SK-N-SH treated with all-trans-retinoic acid at 6 μM for 48 hours (cell line): ENCODE results near the gene NUMA1.

Source experiments
- ATAC-seq: fragments of 200-7000 bp; cut with Tn5 transposase; 3 replicates; pipeline ENCODE4 v1.9.1; 2020; ENCODE audit warnings: mild to moderate bottlenecking, moderate library complexity
- BACH2 ChIP-seq: fragments of 250-450 bp; sonication (Bioruptor Pico); IDR thresholded peaks from 2 replicates; pipeline ENCODE4 v1.9.0; 2021; ENCODE audit warnings: mild to moderate bottlenecking, borderline replicate concordance
- CSDC2 ChIP-seq: fragments of 250-450 bp; sonication (Bioruptor Pico); IDR thresholded peaks from 2 replicates; pipeline ENCODE4 v1.5.0; 2020; ENCODE audit warnings: mild to moderate bottlenecking, moderate library complexity
- GLIS3 ChIP-seq: fragments of 250-450 bp; sonication (Bioruptor Pico); IDR thresholded peaks from 2 replicates; pipeline ENCODE4 v1.5.0; 2020; ENCODE audit warnings: mild to moderate bottlenecking, moderate library complexity
- OSR1 ChIP-seq: fragments of 250-450 bp; sonication (Bioruptor Pico); IDR thresholded peaks from 2 replicates; pipeline ENCODE4 v1.8.0; 2022; ENCODE audit warnings: moderate library complexity, mild to moderate bottlenecking, inconsistent platforms
- PPARA ChIP-seq: fragments of 250-450 bp; sonication (Bioruptor Pico); IDR thresholded peaks from 2 replicates; pipeline ENCODE4 v1.5.0; 2020; ENCODE audit warnings: mild to moderate bottlenecking, borderline replicate concordance
- RARB ChIP-seq: fragments of 250-450 bp; sonication (Bioruptor Pico); IDR thresholded peaks from 2 replicates; pipeline ENCODE4 v1.8.0; 2021; ENCODE audit warnings: mild to moderate bottlenecking, moderate library complexity
- SNAI2 ChIP-seq: fragments of 250-450 bp; sonication (Bioruptor Pico); IDR thresholded peaks from 2 replicates; pipeline ENCODE4 v1.5.0; 2020; ENCODE audit warnings: mild to moderate bottlenecking, moderate library complexity
- TCF4 ChIP-seq: fragments of 250-450 bp; sonication (Bioruptor Pico); IDR thresholded peaks from 2 replicates; pipeline ENCODE4 v1.8.0; 2021; ENCODE audit warnings: mild to moderate bottlenecking, moderate library complexity, borderline replicate concordance
- ZC3H10 ChIP-seq: fragments of 250-450 bp; sonication (Bioruptor Pico); IDR thresholded peaks from 2 replicates; pipeline ENCODE4 v1.5.1; 2021; ENCODE audit warnings: mild to moderate bottlenecking, moderate library complexity
- ZFP3 ChIP-seq: fragments of 250-450 bp; sonication (Bioruptor Pico); IDR thresholded peaks from 2 replicates; pipeline ENCODE4 v1.5.0; 2020; ENCODE audit warnings: mild to moderate bottlenecking, moderate library complexity
- ZFP30 ChIP-seq: fragments of 450-650 bp; formaldehyde crosslinking; IDR thresholded peaks from 2 replicates; pipeline ENCODE4 v1.5.0; 2022; ENCODE audit warnings: mild to moderate bottlenecking, moderate library complexity
- ZNF565 ChIP-seq: fragments of 450-650 bp; formaldehyde crosslinking; conservative IDR thresholded peaks from 2 replicates; pipeline ENCODE4 v1.5.0; 2020; ENCODE audit warnings: low read depth, mild to moderate bottlenecking, moderate library complexity
- ZNF70 ChIP-seq: fragments of 450-650 bp; formaldehyde crosslinking; IDR thresholded peaks from 2 replicates; pipeline ENCODE4 v1.5.0; 2020; ENCODE audit warnings: mild to moderate bottlenecking, moderate library complexity
- ZNF8 ChIP-seq: fragments of 450-650 bp; formaldehyde crosslinking; IDR thresholded peaks from 2 replicates; pipeline ENCODE4 v1.5.0; 2020; ENCODE audit warnings: mild to moderate bottlenecking, moderate library complexity
- TF ChIP-seq, protein P1 (sequence below): fragments of 250-450 bp; sonication (Bioruptor Pico); IDR thresholded peaks from 2 replicates; pipeline ENCODE4 v1.8.0; 2021; ENCODE audit warnings: low read depth, mild to moderate bottlenecking, moderate library complexity, borderline replicate concordance
- TF ChIP-seq, protein P2 (sequence below): fragments of 250-450 bp; sonication (Bioruptor Pico); IDR thresholded peaks from 2 replicates; pipeline ENCODE4 v1.5.0; 2020; ENCODE audit warnings: mild to moderate bottlenecking, moderate library complexity
- TF ChIP-seq, protein P3 (sequence below): fragments of 250-450 bp; sonication (Bioruptor Pico); IDR thresholded peaks from 2 replicates; pipeline ENCODE4 v1.8.0; 2020; ENCODE audit warnings: mild to moderate bottlenecking, moderate library complexity, borderline replicate concordance
- TF ChIP-seq, protein P4 (sequence below): fragments of 250-450 bp; sonication (Bioruptor Pico); IDR thresholded peaks from 2 replicates; pipeline ENCODE4 v1.5.1; 2021; ENCODE audit warnings: mild to moderate bottlenecking, moderate library complexity

Gene NUMA1

DNA sequence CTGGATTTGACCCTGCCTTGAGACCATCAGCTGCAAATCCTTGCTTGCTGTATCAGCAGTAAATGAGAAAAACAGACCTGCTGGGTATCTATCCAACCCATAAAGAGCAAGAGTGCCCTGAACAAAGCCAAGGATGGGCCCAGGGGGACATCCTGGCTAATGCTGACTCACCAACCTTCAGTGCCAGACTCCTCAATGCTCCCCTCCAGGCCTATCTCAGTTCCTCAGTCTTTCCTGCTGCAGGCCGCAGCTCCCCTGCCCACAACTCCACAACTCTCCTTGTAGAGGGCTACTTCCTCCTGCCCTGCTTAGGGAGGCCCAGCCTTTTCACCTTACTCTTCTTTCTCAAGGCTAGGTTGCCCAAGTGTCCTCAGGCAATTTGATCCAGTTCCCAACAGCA lies 20.1 kb upstream of the NUMA1 start (continued):
- TF ChIP-seq, protein P1, sequence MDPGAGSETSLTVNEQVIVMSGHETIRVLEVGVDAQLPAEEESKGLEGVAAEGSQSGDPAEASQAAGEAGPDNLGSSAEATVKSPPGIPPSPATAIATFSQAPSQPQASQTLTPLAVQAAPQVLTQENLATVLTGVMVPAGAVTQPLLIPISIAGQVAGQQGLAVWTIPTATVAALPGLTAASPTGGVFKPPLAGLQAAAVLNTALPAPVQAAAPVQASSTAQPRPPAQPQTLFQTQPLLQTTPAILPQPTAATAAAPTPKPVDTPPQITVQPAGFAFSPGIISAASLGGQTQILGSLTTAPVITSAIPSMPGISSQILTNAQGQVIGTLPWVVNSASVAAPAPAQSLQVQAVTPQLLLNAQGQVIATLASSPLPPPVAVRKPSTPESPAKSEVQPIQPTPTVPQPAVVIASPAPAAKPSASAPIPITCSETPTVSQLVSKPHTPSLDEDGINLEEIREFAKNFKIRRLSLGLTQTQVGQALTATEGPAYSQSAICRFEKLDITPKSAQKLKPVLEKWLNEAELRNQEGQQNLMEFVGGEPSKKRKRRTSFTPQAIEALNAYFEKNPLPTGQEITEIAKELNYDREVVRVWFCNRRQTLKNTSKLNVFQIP (CRISPR knock-in tag), result no peak
- TF ChIP-seq, protein P2, sequence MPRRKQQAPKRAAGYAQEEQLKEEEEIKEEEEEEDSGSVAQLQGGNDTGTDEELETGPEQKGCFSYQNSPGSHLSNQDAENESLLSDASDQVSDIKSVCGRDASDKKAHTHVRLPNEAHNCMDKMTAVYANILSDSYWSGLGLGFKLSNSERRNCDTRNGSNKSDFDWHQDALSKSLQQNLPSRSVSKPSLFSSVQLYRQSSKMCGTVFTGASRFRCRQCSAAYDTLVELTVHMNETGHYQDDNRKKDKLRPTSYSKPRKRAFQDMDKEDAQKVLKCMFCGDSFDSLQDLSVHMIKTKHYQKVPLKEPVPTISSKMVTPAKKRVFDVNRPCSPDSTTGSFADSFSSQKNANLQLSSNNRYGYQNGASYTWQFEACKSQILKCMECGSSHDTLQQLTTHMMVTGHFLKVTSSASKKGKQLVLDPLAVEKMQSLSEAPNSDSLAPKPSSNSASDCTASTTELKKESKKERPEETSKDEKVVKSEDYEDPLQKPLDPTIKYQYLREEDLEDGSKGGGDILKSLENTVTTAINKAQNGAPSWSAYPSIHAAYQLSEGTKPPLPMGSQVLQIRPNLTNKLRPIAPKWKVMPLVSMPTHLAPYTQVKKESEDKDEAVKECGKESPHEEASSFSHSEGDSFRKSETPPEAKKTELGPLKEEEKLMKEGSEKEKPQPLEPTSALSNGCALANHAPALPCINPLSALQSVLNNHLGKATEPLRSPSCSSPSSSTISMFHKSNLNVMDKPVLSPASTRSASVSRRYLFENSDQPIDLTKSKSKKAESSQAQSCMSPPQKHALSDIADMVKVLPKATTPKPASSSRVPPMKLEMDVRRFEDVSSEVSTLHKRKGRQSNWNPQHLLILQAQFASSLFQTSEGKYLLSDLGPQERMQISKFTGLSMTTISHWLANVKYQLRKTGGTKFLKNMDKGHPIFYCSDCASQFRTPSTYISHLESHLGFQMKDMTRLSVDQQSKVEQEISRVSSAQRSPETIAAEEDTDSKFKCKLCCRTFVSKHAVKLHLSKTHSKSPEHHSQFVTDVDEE (CRISPR knock-in tag), result no peak
- TF ChIP-seq ZC3H10 (no peak), ZNF70 (no peak), GLIS3 (CRISPR knock-in tag) (no peak), ZNF565 (CRISPR knock-in tag) (no peak)

DNA sequence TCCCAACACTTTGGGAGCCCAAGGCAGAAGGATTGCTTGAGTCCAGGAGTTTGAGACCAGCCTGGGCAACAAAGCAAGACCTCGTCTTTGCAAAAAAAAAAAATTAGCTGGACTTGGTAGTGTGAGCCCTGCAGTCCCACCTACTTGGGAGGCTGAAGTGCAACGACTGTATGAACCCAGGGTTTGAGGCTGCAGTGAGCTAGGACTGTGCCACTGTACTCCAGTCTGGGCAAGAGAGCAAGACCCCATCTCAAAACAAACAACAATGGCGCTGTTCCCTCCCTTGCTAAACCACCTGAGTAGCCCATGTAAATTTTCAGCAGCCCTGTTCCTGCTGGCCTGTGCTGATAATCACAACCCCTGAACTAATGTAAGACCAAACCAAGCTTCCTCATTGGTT lies 19.7 kb upstream of the NUMA1 start:
- TF ChIP-seq OSR1 (CRISPR knock-in tag) (no peak), CSDC2 (no peak), ZFP30 (CRISPR knock-in tag) (no peak), TCF4 (CRISPR knock-in tag) (no peak), RARB (CRISPR knock-in tag) (no peak), ZFP3 (CRISPR knock-in tag) (no peak), BACH2 (no peak), PPARA (no peak), ZC3H10 (no peak), ZNF565 (CRISPR knock-in tag) (no peak)
- TF ChIP-seq, protein P3, sequence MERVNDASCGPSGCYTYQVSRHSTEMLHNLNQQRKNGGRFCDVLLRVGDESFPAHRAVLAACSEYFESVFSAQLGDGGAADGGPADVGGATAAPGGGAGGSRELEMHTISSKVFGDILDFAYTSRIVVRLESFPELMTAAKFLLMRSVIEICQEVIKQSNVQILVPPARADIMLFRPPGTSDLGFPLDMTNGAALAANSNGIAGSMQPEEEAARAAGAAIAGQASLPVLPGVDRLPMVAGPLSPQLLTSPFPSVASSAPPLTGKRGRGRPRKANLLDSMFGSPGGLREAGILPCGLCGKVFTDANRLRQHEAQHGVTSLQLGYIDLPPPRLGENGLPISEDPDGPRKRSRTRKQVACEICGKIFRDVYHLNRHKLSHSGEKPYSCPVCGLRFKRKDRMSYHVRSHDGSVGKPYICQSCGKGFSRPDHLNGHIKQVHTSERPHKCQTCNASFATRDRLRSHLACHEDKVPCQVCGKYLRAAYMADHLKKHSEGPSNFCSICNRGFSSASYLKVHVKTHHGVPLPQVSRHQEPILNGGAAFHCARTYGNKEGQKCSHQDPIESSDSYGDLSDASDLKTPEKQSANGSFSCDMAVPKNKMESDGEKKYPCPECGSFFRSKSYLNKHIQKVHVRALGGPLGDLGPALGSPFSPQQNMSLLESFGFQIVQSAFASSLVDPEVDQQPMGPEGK (CRISPR knock-in tag), result no peak
- TF ChIP-seq, protein P1 (CRISPR knock-in tag), result no peak
- TF ChIP-seq, protein P4, sequence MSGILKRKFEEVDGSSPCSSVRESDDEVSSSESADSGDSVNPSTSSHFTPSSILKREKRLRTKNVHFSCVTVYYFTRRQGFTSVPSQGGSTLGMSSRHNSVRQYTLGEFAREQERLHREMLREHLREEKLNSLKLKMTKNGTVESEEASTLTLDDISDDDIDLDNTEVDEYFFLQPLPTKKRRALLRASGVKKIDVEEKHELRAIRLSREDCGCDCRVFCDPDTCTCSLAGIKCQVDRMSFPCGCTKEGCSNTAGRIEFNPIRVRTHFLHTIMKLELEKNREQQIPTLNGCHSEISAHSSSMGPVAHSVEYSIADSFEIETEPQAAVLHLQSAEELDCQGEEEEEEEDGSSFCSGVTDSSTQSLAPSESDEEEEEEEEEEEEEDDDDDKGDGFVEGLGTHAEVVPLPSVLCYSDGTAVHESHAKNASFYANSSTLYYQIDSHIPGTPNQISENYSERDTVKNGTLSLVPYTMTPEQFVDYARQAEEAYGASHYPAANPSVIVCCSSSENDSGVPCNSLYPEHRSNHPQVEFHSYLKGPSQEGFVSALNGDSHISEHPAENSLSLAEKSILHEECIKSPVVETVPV (CRISPR knock-in tag), result no peak
- no peak for ATAC-seq

DNA sequence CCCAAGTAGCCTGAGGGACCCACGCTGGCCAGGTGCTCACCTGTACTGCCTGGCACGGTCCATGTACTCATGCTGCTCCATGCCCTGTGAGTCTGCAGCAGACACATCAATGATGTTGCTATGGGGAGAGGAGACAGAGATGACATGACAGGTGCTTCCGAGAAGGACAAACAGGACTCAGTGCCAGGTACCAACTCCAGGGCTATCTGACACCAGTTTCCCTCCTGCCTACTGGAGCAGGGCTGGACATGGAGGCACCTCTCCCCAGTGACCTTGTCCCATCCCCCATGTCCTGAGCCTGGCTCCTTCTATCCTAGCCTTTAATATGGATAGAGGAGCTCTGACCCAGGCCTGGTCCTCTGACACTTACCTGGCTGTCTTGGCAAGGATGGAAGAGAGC lies 18.4 kb upstream of the NUMA1 start:
- no peak for ATAC-seq
- TF ChIP-seq SNAI2 (CRISPR knock-in tag), result no peak
- no peak for TF ChIP-seq ZNF8 (CRISPR knock-in tag)
- TF ChIP-seq, protein P2 (CRISPR knock-in tag), result no peak
